ENCODE measurements around the gene MGAT4B. TPM values are rescaled to one million over a fixed set of nuclear protein-coding genes. Genes with fewer than 3 reads are reported as not detected.

MGAT4B gene
- total and polyA plus RNA-seq, 2 of the 4 experiments (the other 2 are of a cell fraction), result 73.7 to 155 TPM

DNA sequence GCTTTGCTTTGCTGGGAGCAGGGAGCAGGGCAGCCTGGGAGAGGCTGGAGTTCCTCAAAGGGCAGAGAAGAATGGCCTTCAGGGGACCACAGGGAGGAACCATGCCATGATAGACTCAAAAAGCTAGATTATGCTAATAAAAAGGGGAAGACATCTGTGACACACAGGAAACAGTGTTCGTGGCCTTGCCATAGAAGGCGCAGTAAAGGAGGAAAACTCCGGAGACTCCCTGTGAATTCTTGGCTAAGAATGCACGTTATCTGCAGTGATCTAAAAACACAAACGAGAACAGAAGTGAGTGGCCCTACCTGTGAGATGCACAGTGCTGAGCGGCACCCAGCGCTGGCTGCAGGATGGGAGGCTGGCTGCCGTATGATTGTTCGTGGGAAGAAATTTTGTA, 28.8 kb downstream of the MGAT4B start:
- Histone ChIP-seq H3K9ac (ENCODE audit: low read depth, low read length) (no peak overlapping the region), H3K4me1 (ENCODE audit: control insufficient read depth, insufficient read depth, low read length) (no peaks in the 10 kb centered on the region), H3K4me3 (ENCODE audit: insufficient read depth, low read depth, low read length) (no peak overlapping the region), H3K27ac (ENCODE audit: insufficient read depth, low read length) (no peak overlapping the region), H3K36me3 (ENCODE audit: control insufficient read depth, insufficient read depth, low read length) (peaks cover 58% of the 10 kb centered on the region), H3K9me3 (ENCODE audit: control insufficient read depth, insufficient read depth, low read length) (no peaks in the 10 kb centered on the region), H4K5ac (ENCODE audit: low read depth, low read length) (no peak overlapping the region), H3K79me1 (ENCODE audit: low read depth in 1 of 2, low read length in 2 of 2) (peaks cover 8 to 13% of the 10 kb centered on the region in 2 experiments), H2AK5ac (ENCODE audit: low read depth, low read length) (no peak overlapping the region), H2AFZ (replicated peaks; ENCODE audit: low read length, poor library complexity) (no peak overlapping the region), H3K18ac (ENCODE audit: low read depth, low read length) (no peak overlapping the region), H2BK15ac (ENCODE audit: low read depth, low read length) (no peak overlapping the region), H4K91ac (ENCODE audit: insufficient read depth, low read depth, low read length) (no peak overlapping the region), H3K4me2 (ENCODE audit: low read depth, low read length) (no peak overlapping the region), H3K23ac (ENCODE audit: low read depth, low read length) (no peak overlapping the region), H2BK20ac (ENCODE audit: low read depth, low read length) (no peak overlapping the region), H2AK9ac (replicated peaks; ENCODE audit: low read depth, low read length, poor library complexity) (no peak overlapping the region), H3K14ac (replicated peaks; ENCODE audit: low read depth, low read length) (no peak overlapping the region), H3K56ac (ENCODE audit: extremely low read depth, insufficient read depth, low read length) (no peak overlapping the region), H2BK5ac (ENCODE audit: low read depth, low read length, poor library complexity, severe bottlenecking) (no peak overlapping the region), H2BK120ac (ENCODE audit: low read depth, low read length) (no peak overlapping the region), H3K4ac (ENCODE audit: low read depth, low read length) (no peak overlapping the region), H4K20me1 (ENCODE audit: insufficient read depth, low read length) (0 out of 2 replicates have a peak, but pooled peaks cover 3% of the 10 kb centered on the region), H4K8ac (ENCODE audit: low read depth in 2 of 2, low read length in 2 of 2) (no peak overlapping the region), H3K9me1 (ENCODE audit: insufficient read depth, low read length) (no peaks in the 10 kb centered on the region), H3K27me3 (ENCODE audit: control insufficient read depth, insufficient read depth, low read length) (no peaks in the 10 kb centered on the region)
- intact Hi-C loops (cut with micrococcal nuclease) (no loop called here), in situ Hi-C loops (cut with MboI; ENCODE audit: low sequenced_read_pairs) (no loop called here), dilution Hi-C loops (cut with HindIII; ENCODE audit: low sequenced_read_pairs, unreplicated experiment) (no loop called here)
- ChIA-PET CTCF (no interaction called here), POLR2A (ENCODE audit: unreplicated experiment) (no interaction called here)
- TF ChIP-seq ELK1 (IDR thresholded peaks at IDR 0.05; ENCODE audit: borderline replicate concordance, low read depth, low read length) (no peak), MXI1 (IDR thresholded peaks at IDR 0.05; ENCODE audit: borderline replicate concordance, low read depth, low read length) (no peak), RCOR1 (IDR thresholded peaks at IDR 0.05; ENCODE audit: insufficient replicate concordance, low read length) (no peak), CEBPB (IDR thresholded peaks at IDR 0.05; ENCODE audit: low read depth, low read length) (no peak), BHLHE40 (IDR thresholded peaks at IDR 0.05; ENCODE audit: low read depth, low read length) (no peak), MAFK (IDR thresholded peaks at IDR 0.05; ENCODE audit: low read depth, low read length) (no peak), RAD21 (IDR thresholded peaks at IDR 0.05; ENCODE audit: low read length) (no peak), RFX5 (IDR thresholded peaks at IDR 0.05; ENCODE audit: low read depth, low read length) (no peak), FOS (IDR thresholded peaks at IDR 0.05; ENCODE audit: low read depth, low read length) (no peak), POLR2A (IDR thresholded peaks at IDR 0.05; ENCODE audit: low read depth, low read length) (no peak), NFE2L2 (IDR thresholded peaks at IDR 0.05; ENCODE audit: low read depth, low read length) (no peak), CHD1 (IDR thresholded peaks at IDR 0.05; ENCODE audit: low read depth, low read length) (no peak), SMC3 (IDR thresholded peaks at IDR 0.05; ENCODE audit: low read depth, low read length) (no peak), MAZ (IDR thresholded peaks at IDR 0.05; ENCODE audit: borderline replicate concordance, low read depth, low read length) (no peak)
- TF ChIP-seq, protein P1, sequence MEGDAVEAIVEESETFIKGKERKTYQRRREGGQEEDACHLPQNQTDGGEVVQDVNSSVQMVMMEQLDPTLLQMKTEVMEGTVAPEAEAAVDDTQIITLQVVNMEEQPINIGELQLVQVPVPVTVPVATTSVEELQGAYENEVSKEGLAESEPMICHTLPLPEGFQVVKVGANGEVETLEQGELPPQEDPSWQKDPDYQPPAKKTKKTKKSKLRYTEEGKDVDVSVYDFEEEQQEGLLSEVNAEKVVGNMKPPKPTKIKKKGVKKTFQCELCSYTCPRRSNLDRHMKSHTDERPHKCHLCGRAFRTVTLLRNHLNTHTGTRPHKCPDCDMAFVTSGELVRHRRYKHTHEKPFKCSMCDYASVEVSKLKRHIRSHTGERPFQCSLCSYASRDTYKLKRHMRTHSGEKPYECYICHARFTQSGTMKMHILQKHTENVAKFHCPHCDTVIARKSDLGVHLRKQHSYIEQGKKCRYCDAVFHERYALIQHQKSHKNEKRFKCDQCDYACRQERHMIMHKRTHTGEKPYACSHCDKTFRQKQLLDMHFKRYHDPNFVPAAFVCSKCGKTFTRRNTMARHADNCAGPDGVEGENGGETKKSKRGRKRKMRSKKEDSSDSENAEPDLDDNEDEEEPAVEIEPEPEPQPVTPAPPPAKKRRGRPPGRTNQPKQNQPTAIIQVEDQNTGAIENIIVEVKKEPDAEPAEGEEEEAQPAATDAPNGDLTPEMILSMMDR (conservative IDR thresholded peaks at IDR 0.05; ENCODE audit: low read depth, low read length), result no peak
- TF ChIP-seq, protein P2, sequence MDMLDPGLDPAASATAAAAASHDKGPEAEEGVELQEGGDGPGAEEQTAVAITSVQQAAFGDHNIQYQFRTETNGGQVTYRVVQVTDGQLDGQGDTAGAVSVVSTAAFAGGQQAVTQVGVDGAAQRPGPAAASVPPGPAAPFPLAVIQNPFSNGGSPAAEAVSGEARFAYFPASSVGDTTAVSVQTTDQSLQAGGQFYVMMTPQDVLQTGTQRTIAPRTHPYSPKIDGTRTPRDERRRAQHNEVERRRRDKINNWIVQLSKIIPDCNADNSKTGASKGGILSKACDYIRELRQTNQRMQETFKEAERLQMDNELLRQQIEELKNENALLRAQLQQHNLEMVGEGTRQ (IDR thresholded peaks at IDR 0.05; ENCODE audit: low read depth, low read length), result no peak
- no peak for ATAC-seq (ENCODE audit: low read depth)
- DNase-seq, result no peak
- WGBS, 2 experiments (ENCODE audit: extremely low coverage in 2 of 2, insufficient read length in 1 of 2), result 85% methylated on average over 4 of the region's 9 CpGs; no CpG with 5 or more reads in 1 of the 2 experiments
- BruUV-seq (replicated peaks), result no TSS peak

Data from IMR-90 (cell line).